HG03378 (cell line): ENCODE results near the gene NFS1.

ENCODE experiments used
- ATAC-seq: cut with Tn5 transposase; IDR thresholded peaks from one replicate; pipeline ENCODE4 v1.9.1; 2021; ENCODE audit warnings: mild to moderate bottlenecking, moderate library complexity; ENCODE audit not compliant: unreplicated experiment

The NFS1 gene

GRCh38 chr20:35644806-35645205, 54.3 kb downstream of the NFS1 start:
- ATAC-seq = no peak

DNA sequence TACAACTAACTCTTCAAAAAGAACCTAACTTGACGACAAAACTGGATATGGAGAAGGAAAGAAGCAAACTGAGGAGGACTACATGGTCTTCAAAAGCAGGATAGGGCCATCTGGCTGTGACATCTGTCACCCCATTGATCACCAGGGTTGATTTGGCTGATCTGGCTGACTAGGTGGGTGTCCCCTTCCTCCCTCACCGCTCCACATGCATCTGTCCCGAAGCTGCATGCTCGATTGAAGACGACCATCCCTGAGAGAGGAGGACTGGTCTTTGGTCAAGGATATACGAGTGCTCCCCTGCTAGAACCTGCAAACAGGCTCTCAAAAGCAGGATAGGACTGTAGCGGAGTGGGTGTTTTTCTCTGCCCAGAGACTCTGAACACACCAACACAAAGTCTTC, 56.1 kb downstream of the NFS1 start:
- no peak for ATAC-seq

DNA sequence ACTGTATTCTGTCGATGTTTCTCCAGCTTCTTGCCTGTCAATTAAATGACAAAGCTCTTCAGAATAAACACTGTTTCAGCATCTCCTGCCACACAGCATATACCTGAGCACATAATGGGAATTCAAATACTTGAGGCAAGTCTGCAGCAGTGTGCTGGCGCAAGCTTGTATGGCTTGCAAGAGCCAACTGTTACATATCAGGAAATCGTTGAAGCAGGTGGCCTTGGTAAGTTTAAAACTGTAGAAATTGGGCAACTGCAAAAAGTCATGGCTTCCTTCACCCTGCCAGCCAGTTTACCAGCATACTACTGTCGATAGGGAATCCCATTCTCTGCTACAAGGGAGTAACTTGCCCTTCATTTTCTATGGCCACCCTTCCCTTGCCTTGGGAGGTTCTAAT, 57.4 kb downstream of the NFS1 start:
- no peak for ATAC-seq

DNA sequence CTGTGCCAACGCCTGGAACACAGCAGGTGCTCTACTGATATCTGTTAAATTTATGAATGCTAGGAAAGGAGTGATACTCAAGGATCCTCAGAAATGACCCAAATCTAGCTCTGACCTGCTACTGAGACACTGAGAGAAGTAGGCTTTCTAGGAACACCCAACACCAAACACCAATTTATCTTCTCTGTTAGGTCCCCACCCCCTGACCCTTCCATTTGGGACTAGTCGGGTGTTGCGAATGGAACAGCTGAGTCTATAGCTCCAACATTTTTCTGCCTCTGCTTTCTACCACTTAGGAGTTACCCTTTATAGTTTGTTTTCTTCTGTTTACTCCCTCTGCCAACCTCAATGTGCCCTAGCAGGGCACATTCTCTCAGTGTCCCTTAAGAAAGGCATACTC, 58.4 kb downstream of the NFS1 start:
- no peak for ATAC-seq

DNA sequence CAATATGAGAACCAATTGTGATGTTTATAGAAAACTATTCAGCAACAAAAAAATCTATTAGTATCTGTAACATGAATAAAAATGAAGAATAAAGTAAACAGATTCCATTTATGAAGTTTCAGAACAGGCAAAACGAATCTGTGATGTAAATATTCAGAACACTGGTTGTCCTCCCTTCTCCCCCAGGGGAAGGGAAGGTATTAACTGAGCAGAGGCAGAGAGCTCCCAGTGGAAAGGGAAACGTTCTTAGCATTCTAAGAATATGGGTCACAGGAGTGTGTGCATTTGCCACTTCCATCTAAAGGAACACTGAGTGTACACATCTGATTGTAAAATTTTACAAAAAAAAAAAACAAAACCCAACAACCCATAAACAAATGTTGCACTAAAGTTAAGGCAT, 60.4 kb downstream of the NFS1 start:
- no peak for ATAC-seq

GRCh38 chr20:35637276-35637675, 61.9 kb downstream of the NFS1 start:
- ATAC-seq = no peak

GRCh38 chr20:35636095-35636494, 63.1 kb downstream of the NFS1 start:
- no peak for ATAC-seq

GRCh38 chr20:35635652-35636051, 63.5 kb downstream of the NFS1 start:
- ATAC-seq = no peak

DNA sequence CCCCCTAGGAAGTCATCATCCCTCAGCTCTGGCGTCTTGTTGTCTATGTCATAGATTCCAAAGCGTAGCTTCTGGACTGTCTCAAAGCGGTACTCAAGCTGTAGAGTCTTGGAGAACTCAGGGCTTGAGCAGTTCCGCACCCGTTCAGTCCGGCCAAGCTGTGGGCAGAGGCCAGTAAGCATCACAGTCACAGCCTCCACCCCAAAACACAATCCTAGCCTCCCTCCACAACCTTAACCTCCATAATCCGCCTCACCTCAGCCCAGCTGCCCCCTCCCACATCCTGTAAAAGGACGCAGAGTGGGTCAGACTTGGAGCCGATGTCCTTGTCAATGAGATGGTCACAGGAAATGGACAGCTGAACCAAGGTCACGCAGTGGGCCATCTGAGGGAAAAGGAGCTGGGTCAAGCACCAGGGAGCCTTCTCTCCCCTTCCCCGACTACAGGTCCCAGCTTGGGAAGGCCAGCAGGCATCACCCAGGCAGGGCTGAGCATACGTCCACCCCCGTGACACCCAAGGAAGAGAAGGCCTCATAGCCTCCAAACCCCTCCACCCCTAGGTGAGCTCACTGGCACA, 66.5 kb downstream of the NFS1 start:
- no peak for ATAC-seq

GRCh38 chr20:35630636-35631035, 68.5 kb downstream of the NFS1 start:
- no peak for ATAC-seq

DNA sequence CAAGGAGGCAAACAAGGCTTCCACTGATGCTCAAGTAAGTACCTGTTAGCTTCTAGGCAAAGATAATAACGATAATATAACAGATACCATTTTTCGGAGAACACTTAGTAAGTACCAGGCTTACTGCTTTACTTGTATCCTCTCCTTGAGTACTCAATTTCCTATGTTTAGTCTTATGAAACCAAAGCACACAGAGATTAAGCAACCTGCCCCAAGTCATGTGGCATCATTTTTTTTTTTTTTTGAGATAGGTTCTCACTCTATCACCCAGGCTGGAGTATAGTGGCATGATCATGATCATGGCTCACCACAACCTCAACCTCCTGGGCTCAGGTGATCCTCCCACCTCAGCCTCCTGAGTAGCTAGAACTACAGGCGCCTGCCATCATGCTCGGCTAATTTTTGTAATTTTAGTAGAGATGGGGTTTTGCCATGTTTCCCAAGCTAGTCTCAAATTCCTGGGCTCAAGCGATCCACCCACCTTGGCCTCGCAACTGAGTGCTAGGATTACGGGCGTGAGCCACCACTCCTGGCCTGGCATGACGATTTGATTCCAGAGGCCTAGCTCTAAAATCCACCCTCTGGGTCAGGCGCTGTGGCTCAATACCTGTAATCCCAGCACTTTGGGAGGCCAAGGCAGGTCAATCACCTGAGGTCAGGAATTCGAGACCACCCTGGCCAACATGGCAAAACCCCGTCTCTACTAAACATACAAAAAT, 69.6 kb downstream of the NFS1 start:
- ATAC-seq = no peak

- no peak for ATAC-seq
Observed at GRCh38 chr20:35627121-35627520, 72.0 kb downstream of the NFS1 start.

- no peak for ATAC-seq
Observed at GRCh38 chr20:35626386-35627001, 72.7 kb downstream of the NFS1 start.

DNA sequence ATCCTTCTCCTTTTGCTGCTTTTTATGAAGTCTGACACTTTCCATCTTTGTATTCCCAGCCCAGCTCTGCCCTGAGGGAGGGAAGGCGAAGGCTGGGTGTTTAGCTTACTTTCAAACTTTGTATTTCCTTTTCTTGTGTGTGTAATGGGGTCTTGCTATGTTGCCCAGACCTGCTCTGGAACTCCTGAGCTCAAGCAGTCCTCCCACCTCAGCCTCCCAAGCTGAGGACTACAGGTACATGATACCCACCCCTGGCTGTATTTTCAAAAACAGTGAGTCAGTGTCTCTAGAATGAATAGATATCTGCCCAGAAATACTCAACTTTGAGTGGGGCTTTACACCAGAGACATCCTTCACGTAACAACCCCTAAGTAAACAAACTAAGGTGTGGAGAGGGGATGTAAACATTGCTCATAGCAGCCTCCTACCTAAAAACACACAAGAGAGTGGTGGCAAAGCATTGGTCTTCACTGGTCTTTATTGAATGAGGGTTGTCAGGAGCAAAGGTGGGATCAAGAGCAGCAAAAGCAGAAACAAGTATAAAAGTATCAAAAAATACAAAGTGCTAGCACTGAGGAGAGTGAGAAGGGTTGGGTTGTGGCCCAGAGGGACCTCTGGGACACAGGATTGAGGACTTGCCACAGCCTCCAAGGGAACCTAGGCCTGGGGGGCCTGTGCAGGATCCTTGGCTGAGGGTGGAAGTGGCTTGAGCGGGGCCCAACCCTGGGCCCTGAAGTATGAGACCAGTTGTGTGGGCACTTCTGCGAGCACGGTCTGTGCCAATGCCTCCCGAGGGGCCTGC, 73.4 kb downstream of the NFS1 start:
- no peak for ATAC-seq

DNA sequence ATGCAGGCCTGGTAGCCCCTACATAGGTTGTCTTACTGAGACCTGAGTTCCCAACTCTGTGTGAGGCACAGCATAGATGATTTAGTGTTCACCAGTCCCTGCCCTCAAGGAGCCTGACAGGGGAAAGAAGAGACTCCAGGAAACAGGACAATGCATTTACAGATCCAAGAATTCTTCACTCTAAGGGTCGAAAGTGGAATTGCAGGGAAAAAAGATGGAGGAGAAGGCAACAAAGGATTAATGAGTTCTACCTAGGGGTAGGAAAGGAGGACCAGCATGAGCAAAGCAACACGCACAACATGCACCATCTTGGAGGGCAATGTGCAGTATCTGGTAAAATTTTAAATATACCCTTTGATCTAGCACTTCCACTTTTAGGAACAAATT, 77.6 kb downstream of the NFS1 start:
- no peak for ATAC-seq

DNA sequence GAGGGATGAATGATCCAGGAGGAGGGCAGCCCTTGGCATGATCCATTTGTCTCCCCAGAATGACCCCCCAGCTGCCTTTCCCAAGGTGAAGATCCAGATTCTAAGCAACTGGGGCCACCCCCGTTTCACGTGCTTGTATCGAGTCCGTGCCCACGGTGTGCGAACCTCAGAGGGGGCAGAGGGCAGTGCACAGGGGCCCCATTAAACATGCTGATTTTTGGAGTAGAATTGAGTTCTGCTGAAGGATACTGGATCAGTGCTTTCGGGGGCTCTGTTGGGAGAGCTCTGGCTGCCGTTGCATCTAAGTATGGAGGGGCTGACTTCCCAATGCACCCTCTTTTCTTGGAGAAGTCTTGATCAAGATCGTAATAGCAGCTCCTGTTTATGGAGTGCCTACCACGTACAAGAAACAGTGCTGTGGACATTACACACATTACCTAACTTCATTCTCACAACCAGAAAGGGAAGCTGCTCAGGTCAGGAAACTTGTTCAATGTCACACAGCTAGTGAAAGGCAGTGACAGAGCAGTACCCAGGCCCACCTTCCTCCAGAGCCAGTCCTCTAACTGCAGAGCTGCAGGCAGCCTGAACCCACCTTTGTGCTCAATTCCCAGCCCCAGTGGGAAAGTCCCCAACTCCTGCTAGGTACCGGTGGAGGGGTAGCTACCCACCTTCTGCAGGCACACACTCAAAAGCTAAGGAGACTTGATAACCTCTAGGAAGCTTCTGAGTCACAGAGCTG, 78.2 kb downstream of the NFS1 start:
- no peak for ATAC-seq

GRCh38 chr20:35619196-35620095, 79.7 kb downstream of the NFS1 start:
- ATAC-seq = no peak

- ATAC-seq = no peak
Observed at GRCh38 chr20:35618263-35619131, 80.7 kb downstream of the NFS1 start.
